ENCODE measurements around the gene FANCI.
A peak's percentile ranks its signal among the peaks of the same experiment; 100 is the strongest.

FANCI gene

GRCh38 chr15:89326316-89326715, 82.5 kb downstream of the FANCI start:
- Histone ChIP-seq H3K4me3 (ENCODE audit: low read depth in 1 of 2, low read length in 2 of 2) (no peak overlapping the region), H3K27me3 (ENCODE audit: control insufficient read depth in 1 of 2, insufficient read depth in 2 of 2, low read length in 2 of 2) (no peaks in the 10 kb centered on the region), H3K4me1 (ENCODE audit: insufficient read depth, low read length) (peaks cover 6% of the 10 kb centered on the region), H3K9me3 (ENCODE audit: low read length) (no peaks in the 10 kb centered on the region), H3K27ac (ENCODE audit: low read depth, low read length) (no peak overlapping the region), H3K36me3 (ENCODE audit: insufficient read depth, low read length) (peaks cover 95% of the 10 kb centered on the region), H3K9ac (ENCODE audit: low read length) (no peak overlapping the region)

GRCh38 chr15:89327113-89327512, 83.3 kb downstream of the FANCI start:
- Histone ChIP-seq H3K27me3 (ENCODE audit: control insufficient read depth in 1 of 2, insufficient read depth in 2 of 2, low read length in 2 of 2) (no peaks in the 10 kb centered on the region), H3K36me3 (ENCODE audit: insufficient read depth, low read length) (peaks cover 95% of the 10 kb centered on the region), H3K4me3 (ENCODE audit: low read depth in 1 of 2, low read length in 2 of 2) (no peak overlapping the region), H3K9me3 (ENCODE audit: low read length) (no peaks in the 10 kb centered on the region), H3K4me1 (ENCODE audit: insufficient read depth, low read length) (peaks cover 14% of the 10 kb centered on the region), H3K27ac (ENCODE audit: low read depth, low read length) (no peak overlapping the region), H3K9ac (ENCODE audit: low read length) (no peak overlapping the region)

- peaks cover 27% of the 10 kb centered on the region for H3K4me1 ChIP-seq (ENCODE audit: insufficient read depth, low read length)
- peaks cover 88% of the 10 kb centered on the region for H3K36me3 ChIP-seq (ENCODE audit: insufficient read depth, low read length)
- H3K27ac ChIP-seq (ENCODE audit: low read depth, low read length), result no peak overlapping the region
- no peaks in the 10 kb centered on the region for H3K9me3 ChIP-seq (ENCODE audit: low read length)
- no peak overlapping the region for H3K9ac ChIP-seq (ENCODE audit: low read length)
- H3K27me3 ChIP-seq (ENCODE audit: control insufficient read depth in 1 of 2, insufficient read depth in 2 of 2, low read length in 2 of 2), result no peaks in the 10 kb centered on the region
- H3K4me3 ChIP-seq (ENCODE audit: low read depth in 1 of 2, low read length in 2 of 2), result no peak overlapping the region
These were observed 84.8 kb downstream of the FANCI start for GRCh38 chr15:89328398-89329254.

GRCh38 chr15:89329329-89330084, 85.7 kb downstream of the FANCI start:
- H3K36me3 ChIP-seq (ENCODE audit: insufficient read depth, low read length), result peaks cover 79% of the 10 kb centered on the region
- no peaks in the 10 kb centered on the region for H3K9me3 ChIP-seq (ENCODE audit: low read length)
- H3K9ac ChIP-seq (ENCODE audit: low read length), result no peak overlapping the region
- H3K4me1 ChIP-seq (ENCODE audit: insufficient read depth, low read length), result peaks cover 30% of the 10 kb centered on the region
- H3K4me3 ChIP-seq (ENCODE audit: low read depth in 1 of 2, low read length in 2 of 2), result no peak overlapping the region
- H3K27ac ChIP-seq (ENCODE audit: low read depth, low read length), result no peak overlapping the region
- H3K27me3 ChIP-seq (ENCODE audit: control insufficient read depth in 1 of 2, insufficient read depth in 2 of 2, low read length in 2 of 2), result no peaks in the 10 kb centered on the region

- Histone ChIP-seq H3K27me3 (ENCODE audit: control insufficient read depth in 1 of 2, insufficient read depth in 2 of 2, low read length in 2 of 2) (no peaks in the 10 kb centered on the region), H3K27ac (ENCODE audit: low read depth, low read length) (no peak overlapping the region), H3K4me1 (ENCODE audit: insufficient read depth, low read length) (peaks cover 30% of the 10 kb centered on the region), H3K4me3 (ENCODE audit: low read depth in 1 of 2, low read length in 2 of 2) (no peak overlapping the region), H3K36me3 (ENCODE audit: insufficient read depth, low read length) (peaks cover 75% of the 10 kb centered on the region), H3K9me3 (ENCODE audit: low read length) (no peaks in the 10 kb centered on the region), H3K9ac (ENCODE audit: low read length) (no peak overlapping the region)
These were observed 86.3 kb downstream of the FANCI start for GRCh38 chr15:89330119-89330518.

- Histone ChIP-seq H3K9me3 (ENCODE audit: low read length) (no peaks in the 10 kb centered on the region), H3K27me3 (ENCODE audit: control insufficient read depth in 1 of 2, insufficient read depth in 2 of 2, low read length in 2 of 2) (no peaks in the 10 kb centered on the region), H3K4me3 (ENCODE audit: low read depth in 1 of 2, low read length in 2 of 2) (no peak overlapping the region), H3K27ac (ENCODE audit: low read depth, low read length) (no peak overlapping the region), H3K9ac (ENCODE audit: low read length) (no peak overlapping the region), H3K36me3 (ENCODE audit: insufficient read depth, low read length) (peaks cover 66% of the 10 kb centered on the region), H3K4me1 (ENCODE audit: insufficient read depth, low read length) (peaks cover 30% of the 10 kb centered on the region)
These were observed 87.3 kb downstream of the FANCI start for GRCh38 chr15:89330881-89331595.

GRCh38 chr15:89332446-89332845, 88.7 kb downstream of the FANCI start:
- H3K27ac ChIP-seq (ENCODE audit: low read depth, low read length), result no peak overlapping the region
- H3K9ac ChIP-seq (ENCODE audit: low read length), result no peak overlapping the region
- H3K4me1 ChIP-seq (ENCODE audit: insufficient read depth, low read length), result peaks cover 30% of the 10 kb centered on the region
- no peaks in the 10 kb centered on the region for H3K9me3 ChIP-seq (ENCODE audit: low read length)
- no peak overlapping the region for H3K4me3 ChIP-seq (ENCODE audit: low read depth in 1 of 2, low read length in 2 of 2)
- peaks cover 52% of the 10 kb centered on the region for H3K36me3 ChIP-seq (ENCODE audit: insufficient read depth, low read length)
- no peaks in the 10 kb centered on the region for H3K27me3 ChIP-seq (ENCODE audit: control insufficient read depth in 1 of 2, insufficient read depth in 2 of 2, low read length in 2 of 2)

- peak overlapping the region; percentile 67 to 84 for H3K4me3 ChIP-seq (ENCODE audit: low read depth in 1 of 2, low read length in 2 of 2)
- H3K9me3 ChIP-seq (ENCODE audit: low read length), result no peaks in the 10 kb centered on the region
- H3K27me3 ChIP-seq (ENCODE audit: control insufficient read depth in 1 of 2, insufficient read depth in 2 of 2, low read length in 2 of 2), result no peaks in the 10 kb centered on the region
- H3K27ac ChIP-seq (ENCODE audit: low read depth, low read length), result peak overlapping the region; percentile 77
- peaks cover 30% of the 10 kb centered on the region for H3K4me1 ChIP-seq (ENCODE audit: insufficient read depth, low read length)
- H3K9ac ChIP-seq (ENCODE audit: low read length), result peak overlapping the region; percentile 80
- peaks cover 47% of the 10 kb centered on the region for H3K36me3 ChIP-seq (ENCODE audit: insufficient read depth, low read length)
These were observed 89.5 kb downstream of the FANCI start for GRCh38 chr15:89333011-89333860.

- Histone ChIP-seq H3K27ac (ENCODE audit: low read depth, low read length) (peak overlapping the region; percentile 77), H3K4me3 (ENCODE audit: low read depth in 1 of 2, low read length in 2 of 2) (peak overlapping the region; percentile 67 to 84), H3K36me3 (ENCODE audit: insufficient read depth, low read length) (peaks cover 39% of the 10 kb centered on the region), H3K9me3 (ENCODE audit: low read length) (no peaks in the 10 kb centered on the region), H3K9ac (ENCODE audit: low read length) (peak overlapping the region; percentile 80), H3K27me3 (ENCODE audit: control insufficient read depth in 1 of 2, insufficient read depth in 2 of 2, low read length in 2 of 2) (no peaks in the 10 kb centered on the region), H3K4me1 (ENCODE audit: insufficient read depth, low read length) (peaks cover 30% of the 10 kb centered on the region)
These were observed 90.3 kb downstream of the FANCI start for GRCh38 chr15:89333959-89334509.

- Histone ChIP-seq H3K9ac (ENCODE audit: low read length) (peak within 1 kb of the TSS; percentile 80), H3K4me3 (ENCODE audit: low read depth in 1 of 2, low read length in 2 of 2) (peak within 1 kb of the TSS; percentile 67 to 84), H3K27me3 (ENCODE audit: control insufficient read depth in 1 of 2, insufficient read depth in 2 of 2, low read length in 2 of 2) (no peaks in the 10 kb centered on the region), H3K36me3 (ENCODE audit: insufficient read depth, low read length) (peaks cover 32% of the 10 kb centered on the region), H3K9me3 (ENCODE audit: low read length) (no peaks in the 10 kb centered on the region), H3K4me1 (ENCODE audit: insufficient read depth, low read length) (peaks cover 30% of the 10 kb centered on the region), H3K27ac (ENCODE audit: low read depth, low read length) (peak within 1 kb of the TSS; percentile 77)
These were observed 90.9 kb downstream of the FANCI start, which contains the start of gene POLG for GRCh38 chr15:89334510-89335297. Gene POLG, minus strand, starts transcription at chr15:89334824. Its CDS starts 1,070 bp downstream, at chr15:89333754.

All from muscle layer of colon (tissue), 2 donors.